Adrenal gland (tissue), 5 donors: Measurements from ENCODE around the gene AFDN.

Experiments
- POLR2A ChIP-seq, 2 donors: fragments of 450-650 bp; IDR thresholded peaks; one replicate each; pipeline ENCODE4 v1.6.1; 2017; ENCODE audit warnings: antibody characterized with exemption in 2 of 2, mild to moderate bottlenecking in 2 of 2, moderate library complexity in 1 of 2
- TF ChIP-seq, protein P1 (sequence below), 6 experiments: fragments of 450-650 bp in 4 of 6; fragments of 200-600 bp in 2 of 6; sonication (generic) in 1 of 6; IDR thresholded peaks; 1 replicate in 5 of 6; 2 replicates in 1 of 6; pipeline versions ENCODE4 v1.5.1 to v1.8.0; 2016 to 2021; ENCODE audit warnings: antibody characterized with exemption in 6 of 6, mild to moderate bottlenecking in 2 of 6, moderate library complexity in 1 of 6
- donor health status: DM: no; HTN: no; CAD: no.

DNA sequence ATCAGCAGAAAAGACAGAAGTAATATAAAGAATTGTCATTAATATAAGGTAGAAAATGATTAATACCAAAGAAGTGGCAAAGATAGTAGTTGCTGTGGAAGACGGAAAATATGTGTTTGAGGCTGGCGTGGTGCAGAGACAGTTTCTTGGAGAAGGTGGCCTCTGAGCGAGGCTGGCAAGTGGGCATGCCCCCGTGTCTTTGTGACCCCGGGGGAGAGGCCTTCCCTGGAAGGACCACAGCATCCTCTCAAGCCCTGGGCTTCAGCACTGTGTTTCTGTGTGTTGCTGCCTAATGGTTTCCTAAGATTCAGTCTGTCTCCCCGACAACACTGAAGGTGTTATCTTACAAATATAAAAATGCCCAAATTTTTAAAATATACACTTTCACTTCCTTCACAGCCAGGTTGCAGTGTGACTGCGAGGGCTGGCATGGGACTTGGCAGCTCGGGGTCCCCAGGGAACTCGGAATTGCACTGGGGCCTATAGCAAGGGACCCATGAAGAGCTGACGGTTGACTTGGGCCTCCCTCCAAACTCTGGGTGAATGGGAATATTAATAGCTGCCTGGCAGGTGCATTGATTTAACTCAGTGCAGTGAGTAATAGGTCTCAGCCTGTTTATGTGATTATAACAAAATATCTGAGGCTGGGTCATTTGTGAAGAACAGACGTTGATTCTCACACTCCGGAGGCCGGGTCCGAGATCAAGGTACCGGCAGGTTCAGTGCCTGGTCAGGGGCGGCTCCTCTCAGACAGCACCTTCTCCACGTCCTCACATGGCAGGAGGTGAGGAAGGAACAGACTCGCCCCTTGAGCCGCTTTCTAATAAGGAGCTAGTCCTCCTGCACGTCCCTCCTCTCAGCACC is 47.4 kb upstream of the AFDN start:
- TF ChIP-seq, protein P1, sequence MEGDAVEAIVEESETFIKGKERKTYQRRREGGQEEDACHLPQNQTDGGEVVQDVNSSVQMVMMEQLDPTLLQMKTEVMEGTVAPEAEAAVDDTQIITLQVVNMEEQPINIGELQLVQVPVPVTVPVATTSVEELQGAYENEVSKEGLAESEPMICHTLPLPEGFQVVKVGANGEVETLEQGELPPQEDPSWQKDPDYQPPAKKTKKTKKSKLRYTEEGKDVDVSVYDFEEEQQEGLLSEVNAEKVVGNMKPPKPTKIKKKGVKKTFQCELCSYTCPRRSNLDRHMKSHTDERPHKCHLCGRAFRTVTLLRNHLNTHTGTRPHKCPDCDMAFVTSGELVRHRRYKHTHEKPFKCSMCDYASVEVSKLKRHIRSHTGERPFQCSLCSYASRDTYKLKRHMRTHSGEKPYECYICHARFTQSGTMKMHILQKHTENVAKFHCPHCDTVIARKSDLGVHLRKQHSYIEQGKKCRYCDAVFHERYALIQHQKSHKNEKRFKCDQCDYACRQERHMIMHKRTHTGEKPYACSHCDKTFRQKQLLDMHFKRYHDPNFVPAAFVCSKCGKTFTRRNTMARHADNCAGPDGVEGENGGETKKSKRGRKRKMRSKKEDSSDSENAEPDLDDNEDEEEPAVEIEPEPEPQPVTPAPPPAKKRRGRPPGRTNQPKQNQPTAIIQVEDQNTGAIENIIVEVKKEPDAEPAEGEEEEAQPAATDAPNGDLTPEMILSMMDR (IDR thresholded peaks at IDR 0.05), result no peak
- TF ChIP-seq POLR2A (IDR thresholded peaks at IDR 0.05), result no peak
